GM18517 (cell line): Measurements from ENCODE around the gene GXYLT1.
"Not testable (repeated sequence)": the region's sequence is repeated elsewhere in the genome, so short reads cannot be mapped to it uniquely, and the experiment has no call there.

Source experiments
- ATAC-seq: cut with Tn5 transposase; IDR thresholded peaks from one replicate; pipeline ENCODE4 v1.9.1; 2021; ENCODE audit warnings: mild to moderate bottlenecking, moderate library complexity; ENCODE audit not compliant: unreplicated experiment

GXYLT1 gene, protein sequence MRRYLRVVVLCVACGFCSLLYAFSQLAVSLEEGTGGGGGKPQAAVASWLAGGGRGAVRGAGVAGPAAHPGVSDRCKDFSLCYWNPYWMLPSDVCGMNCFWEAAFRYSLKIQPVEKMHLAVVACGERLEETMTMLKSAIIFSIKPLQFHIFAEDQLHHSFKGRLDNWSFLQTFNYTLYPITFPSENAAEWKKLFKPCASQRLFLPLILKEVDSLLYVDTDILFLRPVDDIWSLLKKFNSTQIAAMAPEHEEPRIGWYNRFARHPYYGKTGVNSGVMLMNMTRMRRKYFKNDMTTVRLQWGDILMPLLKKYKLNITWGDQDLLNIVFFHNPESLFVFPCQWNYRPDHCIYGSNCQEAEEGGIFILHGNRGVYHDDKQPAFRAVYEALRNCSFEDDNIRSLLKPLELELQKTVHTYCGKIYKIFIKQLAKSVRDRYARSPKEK

DNA sequence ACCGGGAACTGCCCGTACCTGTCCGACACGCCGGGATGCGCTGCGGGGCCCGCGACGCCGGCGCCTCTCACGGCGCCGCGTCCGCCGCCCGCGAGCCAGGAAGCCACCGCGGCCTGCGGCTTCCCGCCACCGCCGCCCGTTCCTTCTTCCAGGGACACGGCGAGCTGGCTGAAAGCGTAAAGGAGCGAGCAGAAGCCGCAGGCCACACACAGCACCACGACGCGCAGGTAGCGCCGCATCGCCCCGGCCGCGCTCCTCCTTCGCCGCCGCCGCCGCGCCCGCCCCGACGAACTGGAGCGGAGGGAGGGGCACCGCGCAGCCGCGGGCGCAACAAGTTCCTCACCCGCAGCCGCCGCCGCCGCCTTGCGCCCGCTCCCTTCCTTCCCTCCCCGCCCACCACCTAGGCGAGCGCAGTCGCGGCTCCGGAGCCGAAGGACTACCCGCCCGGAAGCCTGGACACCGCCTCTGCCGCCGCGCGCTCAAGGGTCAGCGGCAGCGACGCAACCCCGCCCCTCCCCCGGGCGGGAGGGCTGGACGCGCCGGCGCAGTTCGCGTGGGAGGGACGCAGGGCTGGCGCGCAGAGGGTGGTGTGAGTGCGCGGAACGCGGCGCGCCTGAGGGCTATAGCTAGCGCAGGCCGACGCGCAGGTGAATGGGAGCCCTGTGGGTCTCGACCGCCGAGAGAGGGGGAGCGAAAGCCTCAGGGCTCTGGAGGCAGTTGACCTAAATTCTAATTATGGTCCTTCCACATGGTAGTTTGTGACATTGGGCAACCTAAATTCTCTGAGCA, at the start of gene GXYLT1:
Gene GXYLT1 (minus strand): TSS at position 467 of the 789 bp plus-strand sequence. CDS start 228 bp downstream, at position 239.
- ATAC-seq = peak; percentile 94

DNA sequence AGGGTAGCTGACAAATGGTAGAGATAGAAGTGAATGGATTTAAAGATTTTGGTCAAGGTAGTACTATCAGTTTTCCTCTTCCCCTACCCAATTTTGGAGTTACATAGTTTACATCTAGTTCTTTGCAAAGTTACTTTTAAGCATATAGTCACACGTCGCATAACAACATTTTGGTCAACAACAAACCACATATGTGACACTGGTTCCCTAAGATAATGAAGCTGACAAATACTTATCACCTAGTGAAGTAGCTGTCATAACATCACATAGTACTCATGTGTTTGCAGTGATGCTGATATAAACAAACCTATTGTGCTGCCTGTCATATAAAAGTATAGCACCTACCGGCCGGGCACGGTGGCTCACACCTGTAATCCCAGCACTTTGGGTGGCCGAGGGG, 48.0 kb upstream of the GXYLT1 start:
- ATAC-seq = no peak

DNA sequence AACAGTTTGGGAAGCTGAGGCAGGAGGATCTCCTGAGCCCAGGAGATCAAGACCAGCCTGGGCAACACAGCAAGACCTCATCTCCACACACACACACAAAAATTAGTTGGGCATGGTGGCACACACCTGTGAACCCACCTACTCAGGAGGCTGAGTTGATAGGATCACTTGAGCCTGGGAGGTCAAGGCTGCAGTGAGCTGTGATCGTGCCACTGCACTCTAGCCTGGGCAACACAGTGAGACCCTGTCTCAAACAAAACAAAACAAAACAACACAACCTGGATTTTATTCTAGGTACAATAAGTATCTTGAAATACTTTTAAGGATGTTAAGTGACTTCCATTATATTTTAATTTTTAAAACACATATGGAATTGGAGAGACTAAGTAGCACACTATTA, 47.6 kb upstream of the GXYLT1 start:
- no peak for ATAC-seq

DNA sequence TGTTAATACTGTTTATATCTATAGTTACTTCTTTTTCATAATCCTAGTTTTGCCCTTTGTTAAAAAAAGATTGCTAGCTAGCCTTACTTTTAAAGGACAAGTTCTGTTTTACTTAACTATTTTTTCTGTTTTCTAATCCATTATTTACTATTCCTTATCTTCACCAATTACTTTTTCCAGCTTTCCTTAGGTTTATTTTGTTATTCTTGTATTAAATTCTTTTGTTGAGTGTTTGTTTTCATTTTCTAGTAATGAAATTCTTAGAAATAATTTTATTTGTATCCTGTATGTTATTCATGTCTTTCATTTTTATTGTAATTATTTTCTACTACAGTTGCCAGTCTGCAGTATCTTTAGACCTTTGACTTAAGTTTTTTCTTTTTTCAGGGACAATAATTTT, 45.7 kb upstream of the GXYLT1 start:
- no peak for ATAC-seq

DNA sequence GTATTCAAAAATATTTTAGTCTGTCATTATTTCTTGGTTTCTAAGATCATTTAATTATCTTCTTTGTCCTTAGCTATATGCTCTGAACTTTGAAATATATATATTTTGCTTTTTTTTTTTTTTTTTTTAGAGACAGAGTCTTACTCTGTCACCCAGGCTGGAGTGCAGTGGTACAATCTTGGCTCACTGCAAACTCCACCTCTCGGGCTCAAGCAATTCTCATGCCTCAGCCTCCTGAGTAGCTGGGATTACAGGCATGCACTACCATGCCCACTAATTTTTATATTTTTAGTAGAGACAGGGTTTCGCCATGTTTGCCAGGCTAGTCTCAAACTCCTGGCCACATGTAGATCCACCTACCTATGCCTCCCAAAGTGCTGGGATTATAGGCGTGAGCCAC, 43.6 kb upstream of the GXYLT1 start:
- not testable (repeated sequence) for ATAC-seq

DNA sequence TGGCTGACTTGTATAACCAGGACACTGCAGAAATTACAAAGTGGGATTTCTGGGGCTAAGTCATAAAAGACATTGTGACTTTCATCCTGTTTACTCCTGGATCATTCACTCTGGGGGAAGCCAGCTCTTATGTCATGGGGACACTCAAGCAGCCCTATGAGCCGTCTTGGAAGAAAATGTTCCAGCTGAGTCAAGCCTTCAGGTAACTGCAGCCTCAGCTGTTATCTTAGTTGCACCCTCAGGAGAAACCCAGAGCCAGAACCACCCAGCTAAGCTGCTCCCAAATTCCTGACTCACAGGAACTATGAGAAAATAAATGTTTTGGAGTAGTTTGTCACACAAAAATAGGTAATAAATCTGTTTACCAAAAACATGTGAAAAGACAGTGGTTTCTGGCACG, 43.1 kb upstream of the GXYLT1 start:
- no peak for ATAC-seq

DNA sequence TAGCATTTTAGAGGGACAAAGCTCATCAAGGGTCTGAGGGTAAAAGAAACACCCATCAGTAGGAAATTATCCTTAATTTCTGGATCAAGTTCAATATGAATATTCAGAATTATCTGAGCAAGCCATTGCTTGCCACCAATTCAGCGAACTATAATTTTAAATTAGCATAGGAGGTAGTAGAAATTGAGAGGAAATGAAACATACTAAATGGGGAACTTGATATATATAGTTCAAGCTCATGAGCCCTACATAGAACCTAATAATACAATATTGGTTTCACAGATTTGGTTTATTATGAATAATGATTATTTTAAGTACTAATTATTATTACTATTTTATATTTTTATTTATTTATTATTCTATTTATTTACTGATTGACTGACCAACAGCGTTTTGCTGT, 42.1 kb upstream of the GXYLT1 start:
- ATAC-seq = peak; percentile 58

DNA sequence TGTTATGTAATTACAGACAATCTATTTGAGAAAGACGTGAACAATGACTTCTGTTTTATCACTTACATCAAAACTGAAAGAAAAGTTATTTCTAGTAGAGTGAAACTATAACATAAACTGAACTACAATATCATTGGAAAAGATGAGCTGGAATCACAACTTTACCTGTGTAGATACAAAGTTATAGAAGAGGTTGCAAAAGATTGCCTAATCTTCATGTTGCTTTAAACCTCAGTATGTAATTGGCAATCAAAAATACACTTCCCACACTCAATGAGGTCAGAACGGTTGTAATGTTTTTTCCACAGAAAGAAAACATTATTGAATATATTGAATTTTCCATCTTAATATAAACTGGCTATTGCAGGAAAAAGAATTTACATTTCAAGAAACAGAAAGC, 37.7 kb upstream of the GXYLT1 start:
- ATAC-seq = no peak

DNA sequence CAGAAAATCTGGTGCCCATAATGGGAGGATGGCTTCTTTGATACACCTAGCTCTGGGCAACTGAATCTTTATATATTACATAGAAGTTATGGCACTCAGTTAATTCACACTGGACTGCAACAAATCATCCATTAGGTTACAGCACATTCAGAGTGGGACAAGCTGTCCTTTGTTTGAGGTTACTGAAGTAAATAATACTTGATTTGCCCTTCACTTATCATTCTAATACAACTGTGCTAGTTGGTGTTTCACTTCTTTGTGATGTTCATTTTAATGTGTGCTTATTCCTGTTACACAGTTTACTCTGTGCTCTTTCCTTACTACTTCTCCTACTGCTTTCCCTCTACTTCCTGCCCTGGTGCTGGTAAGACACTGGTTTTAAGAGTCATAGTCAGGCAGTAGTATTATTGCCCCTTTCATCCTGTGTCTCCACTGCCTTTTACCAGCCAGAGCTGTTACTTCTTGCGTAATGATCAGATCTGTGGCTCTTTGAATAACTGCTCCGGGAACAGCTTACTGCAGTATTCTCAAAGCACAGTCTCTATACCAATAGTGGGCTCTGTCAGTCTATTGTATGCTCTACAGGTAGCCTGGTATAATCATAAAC, 36.4 kb upstream of the GXYLT1 start:
- ATAC-seq = no peak

DNA sequence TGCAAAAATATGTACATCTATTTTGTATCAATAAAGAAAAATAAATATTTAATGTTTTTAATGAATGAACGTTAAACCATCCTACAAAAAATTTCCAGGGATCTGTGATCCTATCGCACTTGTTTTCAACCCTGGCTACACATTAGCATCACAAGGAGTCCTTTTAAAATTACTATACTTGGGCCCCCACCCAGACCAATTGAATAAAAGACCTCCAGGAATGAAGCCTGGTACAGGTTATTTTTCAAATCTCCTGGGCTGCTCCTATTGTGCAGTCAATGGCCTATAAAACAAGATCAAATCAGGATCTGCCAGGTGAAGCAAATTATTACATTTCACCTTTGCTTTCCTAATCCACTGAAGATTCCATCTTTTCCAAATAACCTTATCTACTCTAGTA, 33.4 kb upstream of the GXYLT1 start:
- no peak for ATAC-seq

DNA sequence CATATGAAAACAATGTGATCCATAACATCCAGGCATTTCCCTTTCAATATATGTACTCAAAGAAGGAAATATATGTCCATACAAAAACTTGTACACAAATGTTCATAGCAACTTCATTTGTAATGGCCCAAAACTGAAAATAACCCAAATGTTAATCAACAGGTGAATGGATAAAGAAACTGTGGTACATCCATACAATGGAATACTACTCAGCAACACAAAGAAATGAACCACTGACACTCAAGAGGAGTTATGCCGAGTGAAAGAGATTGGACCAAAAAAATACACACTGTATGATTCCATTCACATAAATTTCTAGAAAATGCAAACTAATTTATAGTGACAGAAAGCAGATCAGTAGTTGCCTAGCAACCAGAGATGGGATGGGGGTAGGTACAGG, 30.3 kb upstream of the GXYLT1 start:
- ATAC-seq = no peak

DNA sequence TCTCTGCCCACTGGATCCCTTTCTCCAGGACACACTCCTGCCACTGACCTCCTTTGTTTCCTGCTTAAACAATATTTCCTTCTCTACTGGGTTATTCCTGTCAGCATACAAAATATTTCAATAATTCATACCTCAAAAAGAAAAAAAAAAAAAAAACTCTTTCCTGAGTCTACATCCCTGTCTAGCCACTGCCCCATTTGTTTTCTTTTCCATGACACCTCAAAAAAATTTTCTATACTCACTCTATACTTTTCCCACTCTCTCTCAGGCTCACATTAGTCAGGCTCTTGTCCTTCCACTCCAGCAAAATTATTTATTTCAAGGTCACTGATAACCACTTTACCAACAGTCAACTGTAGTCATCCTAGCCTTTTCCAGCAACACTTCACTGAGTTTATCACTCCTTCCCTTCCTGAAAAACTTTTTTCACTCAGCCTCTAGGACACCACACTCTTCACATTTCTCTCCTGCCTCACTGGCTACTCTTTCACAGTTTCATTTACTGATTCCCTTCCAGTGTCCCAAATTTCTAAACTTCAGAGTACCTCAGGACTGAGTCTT, 29.4 kb upstream of the GXYLT1 start:
- ATAC-seq = no peak

DNA sequence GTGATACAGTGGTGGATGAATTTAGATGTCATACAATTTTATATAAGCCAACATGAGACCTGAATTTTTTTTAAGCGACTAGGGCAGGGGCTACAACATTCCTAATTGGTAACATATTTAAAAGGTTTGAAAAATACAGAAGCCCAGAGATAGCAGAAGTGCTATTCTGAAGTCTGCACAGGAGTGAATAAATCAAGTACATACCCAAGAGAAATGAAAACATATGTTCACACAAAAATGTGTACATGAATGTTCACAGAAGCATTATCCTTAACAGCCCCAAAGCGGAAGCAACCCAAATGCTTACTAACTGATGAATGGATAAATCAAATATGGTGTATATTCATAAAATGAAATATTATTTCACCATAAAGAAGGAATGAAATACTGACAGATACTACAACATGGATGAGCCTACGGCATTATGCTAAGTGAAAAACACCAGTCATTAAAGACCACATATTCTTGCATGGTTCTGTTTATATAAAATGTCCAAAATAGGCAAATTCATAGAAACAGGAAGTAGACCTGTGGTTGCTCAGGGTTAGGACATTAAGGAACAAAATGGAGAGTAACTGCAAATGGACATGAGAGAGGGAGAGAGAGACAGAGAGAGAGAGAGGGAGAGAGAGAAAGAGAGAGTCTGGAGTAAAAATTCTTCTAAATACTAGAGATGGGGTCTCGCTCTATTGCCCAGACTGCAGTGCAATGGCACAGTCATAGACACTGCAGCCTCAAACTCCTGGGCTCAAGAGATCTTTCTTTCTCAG, 28.0 kb upstream of the GXYLT1 start:
- no peak for ATAC-seq

DNA sequence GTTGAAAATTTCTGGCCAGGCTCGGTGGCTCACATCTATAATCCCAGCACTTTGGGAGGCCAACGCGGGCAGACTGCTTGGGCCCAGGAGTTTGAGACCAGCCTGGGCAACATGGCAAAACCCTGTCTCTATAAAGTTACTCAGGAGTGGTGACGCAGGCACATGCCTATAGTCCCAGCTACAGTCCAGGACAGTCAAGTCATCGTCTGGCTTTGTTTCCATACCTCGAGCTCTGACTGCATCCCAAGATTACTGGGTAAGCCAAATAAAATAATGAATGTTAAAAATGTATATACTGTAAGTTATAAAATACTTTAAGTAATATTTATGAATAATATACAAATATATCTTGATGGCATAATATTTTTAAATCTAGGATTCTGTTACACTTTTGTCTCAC, 23.0 kb upstream of the GXYLT1 start:
- ATAC-seq = no peak

DNA sequence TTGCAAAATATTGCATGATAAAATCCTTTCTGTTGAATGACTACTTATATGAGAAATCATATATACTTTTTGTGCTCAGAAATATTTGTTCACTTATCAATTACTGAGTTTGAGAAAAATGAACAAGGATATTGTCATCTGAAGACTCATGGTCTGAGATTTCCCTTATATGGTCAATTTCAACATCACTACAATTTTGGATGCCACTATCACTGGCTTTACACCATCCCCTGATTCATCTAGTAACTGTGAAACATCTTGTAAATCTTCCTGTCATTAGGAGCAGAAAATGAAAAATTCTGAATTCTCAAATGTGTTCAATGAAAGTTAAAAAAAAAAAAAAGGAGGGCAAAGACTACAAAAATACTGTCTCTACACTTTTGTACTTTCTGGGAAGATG, 21.8 kb upstream of the GXYLT1 start:
- ATAC-seq = no peak

DNA sequence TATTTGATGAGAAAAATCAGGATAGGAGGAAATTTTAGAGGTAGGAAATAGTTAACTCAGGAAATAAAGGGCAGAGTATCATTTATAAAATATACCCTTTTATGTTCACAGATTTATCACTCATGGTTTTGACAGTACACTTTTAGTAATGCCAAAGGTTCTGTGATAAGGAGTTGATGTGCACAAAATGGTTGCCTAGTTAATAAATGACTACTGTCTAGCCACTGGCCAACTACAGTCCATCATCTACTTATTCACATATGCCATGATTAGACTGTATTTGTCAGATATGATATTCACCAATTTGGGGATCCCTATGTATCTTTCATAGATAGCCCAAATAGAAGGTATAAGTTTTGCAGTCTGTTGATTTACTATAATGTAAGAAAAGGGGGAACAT, 19.2 kb upstream of the GXYLT1 start:
- ATAC-seq = no peak

DNA sequence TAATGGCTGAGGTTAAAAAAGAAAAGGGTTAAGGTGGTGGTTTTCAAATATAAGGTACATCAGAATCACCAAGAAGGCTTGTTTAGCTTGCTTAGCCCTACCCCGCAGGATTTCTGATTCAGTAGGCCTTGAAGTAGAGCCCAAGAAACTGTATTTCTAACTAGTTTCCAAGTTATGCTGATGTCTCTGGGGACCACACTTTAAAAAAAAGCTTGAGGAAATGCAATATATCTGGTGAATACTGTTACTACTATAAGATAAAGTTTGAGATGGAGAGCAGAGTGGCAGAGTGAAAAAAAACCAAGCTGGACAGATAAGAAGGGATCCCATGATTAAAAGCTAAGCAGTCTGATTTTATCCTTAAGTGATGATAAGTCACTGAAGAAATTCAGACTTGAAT, 18.3 kb upstream of the GXYLT1 start:
- no peak for ATAC-seq

DNA sequence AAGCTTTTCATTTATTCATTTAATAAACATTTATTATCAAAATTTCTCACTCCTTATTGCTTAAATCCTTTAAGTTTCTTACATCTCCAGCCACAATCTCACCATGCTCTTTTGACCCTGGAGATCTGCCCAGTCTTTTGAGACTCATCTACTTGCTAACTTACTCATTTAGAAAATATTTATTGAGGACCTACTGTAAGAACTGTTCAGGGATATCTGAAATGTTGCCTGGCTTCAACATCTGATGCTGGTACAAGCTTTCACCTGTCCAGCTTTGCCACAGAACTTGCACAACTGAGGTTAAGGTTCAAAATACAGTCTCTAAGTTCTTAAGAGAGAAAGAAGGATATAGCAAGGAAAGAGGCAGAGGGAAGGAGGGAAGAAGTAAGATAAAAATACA, 17.5 kb upstream of the GXYLT1 start:
- no peak for ATAC-seq

DNA sequence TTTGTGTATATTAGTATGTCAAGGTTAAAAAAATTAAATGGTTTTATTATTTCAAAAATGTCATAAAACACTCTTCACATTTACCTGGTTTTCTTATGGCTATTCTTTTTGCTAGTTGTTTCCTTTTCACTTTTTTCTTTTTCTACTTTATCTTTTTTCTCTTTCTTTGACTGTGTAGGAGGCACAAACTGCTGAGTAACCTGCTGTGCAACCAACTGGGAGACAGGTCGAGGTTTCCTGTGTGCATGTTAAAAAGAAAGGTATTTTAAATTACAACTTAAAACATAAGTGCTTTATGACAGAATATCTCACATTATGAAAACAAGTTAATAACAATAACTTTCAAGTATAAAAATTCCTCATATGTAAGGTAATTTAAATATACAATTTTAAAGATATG, 16.9 kb upstream of the GXYLT1 start:
- no peak for ATAC-seq

DNA sequence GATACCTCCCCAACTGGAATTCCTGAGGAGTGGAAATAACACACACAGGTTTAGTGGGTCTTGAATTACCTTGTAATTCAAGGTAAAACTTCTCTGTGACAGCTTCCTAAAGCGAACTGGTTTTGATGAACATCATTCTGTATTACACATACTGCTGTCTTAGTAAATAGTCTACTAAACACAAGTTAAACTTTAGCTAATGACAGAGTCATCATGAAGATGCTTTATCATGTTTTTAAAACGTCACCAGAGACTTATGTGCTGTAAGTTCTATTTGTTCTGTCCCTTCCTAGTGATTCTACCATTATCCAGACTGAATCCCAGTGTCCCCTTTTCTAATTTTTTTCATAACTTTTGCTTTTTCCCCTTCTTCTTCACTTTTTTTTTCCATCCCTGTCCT, 11.6 kb upstream of the GXYLT1 start:
- ATAC-seq = no peak
